K562 (cell line): Measurements from ENCODE around the gene SMG6. TPM values are rescaled to one million over a fixed set of nuclear protein-coding genes. Genes with fewer than 3 reads are reported as not detected.

Source experiments
- BACH1 ChIP-seq: fragments of 200-800 bp; sonication (Bioruptor generic); IDR thresholded peaks from 2 replicates; pipeline ENCODE4 v1.6.1; 2016; ENCODE audit warnings: missing genetic modification characterization, missing compliant biosample characterization
- CCNT2 ChIP-seq: IDR thresholded peaks from 2 replicates; pipeline ENCODE4 v1.6.1; 2011; ENCODE audit warnings: borderline replicate concordance, low read depth, mild to moderate bottlenecking, moderate library complexity, mixed read lengths, low read length; ENCODE audit not compliant: insufficient read length; ENCODE audit errors: extremely low read depth
- ESRRB ChIP-seq: fragments of 250-450 bp; sonication (Bioruptor Pico); IDR thresholded peaks from 2 replicates; pipeline ENCODE4 v1.5.0; 2020; ENCODE audit warnings: mild to moderate bottlenecking, moderate library complexity, borderline replicate concordance
- HDAC1 ChIP-seq, 2 experiments: fragments of 450-650 bp; IDR thresholded peaks; 2 replicates each; pipeline ENCODE4 v1.6.1; 2016 to 2017; ENCODE audit warnings: inconsistent platforms in 1 of 2, mild to moderate bottlenecking in 1 of 2, moderate library complexity in 1 of 2
- HINFP ChIP-seq: fragments of 450-650 bp; conservative IDR thresholded peaks from 2 replicates; pipeline ENCODE4 v1.6.1; 2016; ENCODE audit warnings: missing genetic modification characterization, low read depth, mild to moderate bottlenecking, control low read depth, missing compliant biosample characterization
- KLF10 ChIP-seq: fragments of 250-450 bp; sonication (Bioruptor Pico); IDR thresholded peaks from 2 replicates; pipeline ENCODE4 v1.6.1; 2021; ENCODE audit warnings: matching md5 sums
- MYNN ChIP-seq, 2 experiments: sonication (generic); formaldehyde crosslinking in 1 of 2; IDR thresholded peaks; 2 replicates each; pipeline versions ENCODE4 v1.5.0 to v1.6.1; 2016 to 2020; ENCODE audit warnings: antibody characterized with exemption in 1 of 2, missing genetic modification reagents in 1 of 2
- NCOR1 ChIP-seq: fragments of 450-650 bp; IDR thresholded peaks from 2 replicates; pipeline ENCODE4 v1.6.1; 2016; ENCODE audit warnings: mild to moderate bottlenecking, moderate library complexity
- NFIX ChIP-seq: fragments of 250-450 bp; sonication (Bioruptor Pico); IDR thresholded peaks from 2 replicates; pipeline ENCODE4 v1.4.0; 2020; ENCODE audit warnings: low read depth, mild to moderate bottlenecking, moderate library complexity
- PPARD ChIP-seq: fragments of 250-450 bp; sonication (Bioruptor Pico); IDR thresholded peaks from 2 replicates; pipeline ENCODE4 v1.8.0; 2022; ENCODE audit warnings: inconsistent platforms, mild to moderate bottlenecking, moderate library complexity
- SP1 ChIP-seq: sonication (generic); formaldehyde crosslinking; IDR thresholded peaks from 2 replicates; pipeline ENCODE4 v1.8.1; 2022; ENCODE audit warnings: mild to moderate bottlenecking, missing genetic modification reagents
- ZMIZ1 ChIP-seq, 2 experiments: fragments of 150-350 bp in 1 of 2; IDR thresholded peaks; 2 replicates each; pipeline ENCODE4 v1.6.1; 2012 to 2016; ENCODE audit warnings: low read depth in 2 of 2, low read length in 2 of 2, mild to moderate bottlenecking in 1 of 2, moderate library complexity in 1 of 2
- ZNF146 ChIP-seq: IDR thresholded peaks from one replicate; pipeline ENCODE4 v1.6.1; 2018; ENCODE audit warnings: missing compliant biosample characterization; ENCODE audit not compliant: unreplicated experiment
- ZNF3 ChIP-seq: fragments of 250-450 bp; sonication (Bioruptor Pico); IDR thresholded peaks from 2 replicates; pipeline ENCODE4 v1.5.0; 2021; ENCODE audit warnings: mild to moderate bottlenecking, moderate library complexity
- ZNF444 ChIP-seq: fragments of 250-450 bp; sonication (Bioruptor Pico); IDR thresholded peaks from 2 replicates; pipeline ENCODE4 v1.4.0; 2020; ENCODE audit warnings: mild to moderate bottlenecking, moderate library complexity
- ZNF445 ChIP-seq: fragments of 250-450 bp; sonication (Bioruptor Pico); IDR thresholded peaks from 2 replicates; pipeline ENCODE4 v1.4.0; 2020; ENCODE audit warnings: low read depth, mild to moderate bottlenecking, moderate library complexity
- ZNF77 ChIP-seq: fragments of 250-450 bp; sonication (Bioruptor Pico); IDR thresholded peaks from 2 replicates; pipeline ENCODE4 v1.5.0; 2020
- polyA plus RNA-seq, 8 experiments: library from polyadenylated mRNA; depleted of rRNA in 4 of 8; stranded (reverse) in 5 of 8; unstranded in 3 of 8; fragments of >200 nt; fragmentation: Nextera tagmentation in 2 of 8; fragmentation: Illumina TruSeq in 1 of 8; extraction: Ambion mirVana in 2 of 8; extraction: Trizol in 1 of 8; gene quantifications; 2 replicates each; pipeline versions ENCODE4 v1.2.1 to v1.2.3, GENCODE V29; 2011 to 2014; ENCODE audit warnings: inconsistent platforms in 1 of 8, missing spikeins in 1 of 8
- total RNA-seq, 7 experiments: library from RNA; depleted of rRNA in 6 of 7; stranded (reverse); fragments of >200 nt in 6 of 7; fragmentation: Illumina TruSeq in 2 of 7; extraction: Trizol in 2 of 7; gene quantifications; 2 replicates each; pipeline versions ENCODE4 v1.2.1 to v1.2.3, GENCODE V29; 2011 to 2021; ENCODE audit warnings: low replicate concordance in 1 of 7
- TF ChIP-seq, protein P1 (sequence below): fragments of 450-650 bp; formaldehyde crosslinking; IDR thresholded peaks from 2 replicates; pipeline ENCODE4 v1.4.0; 2020; ENCODE audit warnings: mild to moderate bottlenecking
- TF ChIP-seq, protein P2 (sequence below): sonication (generic); IDR thresholded peaks from 2 replicates; pipeline ENCODE4 v1.6.1; 2016
- TF ChIP-seq, protein P3 (sequence below): fragments of 450-650 bp; IDR thresholded peaks from 2 replicates; pipeline ENCODE4 v1.6.1; 2016; ENCODE audit warnings: low read depth, mild to moderate bottlenecking, moderate library complexity

SMG6 gene
- total and polyA plus RNA-seq, 9 of the 15 experiments (the other 6 are each of a cell fraction or from before 2014, with no cell fraction given) = 0.44 to 13.9 (median 6.0) TPM

- TF ChIP-seq ZNF444 (CRISPR knock-in tag) (no peak), NCOR1 (no peak), ESRRB (CRISPR knock-in tag) (no peak), KLF10 (no peak), ZNF146 (no peak), SP1 (peak; percentile 97), ZNF3 (no peak), ZMIZ1 (IDR thresholded peaks at IDR 0.05; ENCODE audit: low read depth in 2 of 2, low read length in 2 of 2) (peak; percentile 57 to 97; a peak in 2 of 4 replicates), MYNN (IDR thresholded peaks at IDR 0.05) (no peak), MYNN (CRISPR knock-in tag; IDR thresholded peaks at IDR 0.05) (no peak), HINFP (no peak), ZNF445 (CRISPR knock-in tag) (no peak), CCNT2 (peak; percentile 54), ZNF77 (no peak), HDAC1 (IDR thresholded peaks at IDR 0.05) (peak; percentile 63 to 100; a peak in 3 of 4 replicates), NFIX (CRISPR knock-in tag) (no peak), BACH1 (tag) (no peak), PPARD (CRISPR knock-in tag) (no peak)
- TF ChIP-seq, protein P1, sequence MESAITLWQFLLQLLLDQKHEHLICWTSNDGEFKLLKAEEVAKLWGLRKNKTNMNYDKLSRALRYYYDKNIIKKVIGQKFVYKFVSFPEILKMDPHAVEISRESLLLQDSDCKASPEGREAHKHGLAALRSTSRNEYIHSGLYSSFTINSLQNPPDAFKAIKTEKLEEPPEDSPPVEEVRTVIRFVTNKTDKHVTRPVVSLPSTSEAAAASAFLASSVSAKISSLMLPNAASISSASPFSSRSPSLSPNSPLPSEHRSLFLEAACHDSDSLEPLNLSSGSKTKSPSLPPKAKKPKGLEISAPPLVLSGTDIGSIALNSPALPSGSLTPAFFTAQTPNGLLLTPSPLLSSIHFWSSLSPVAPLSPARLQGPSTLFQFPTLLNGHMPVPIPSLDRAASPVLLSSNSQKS (CRISPR knock-in tag) = no peak
- TF ChIP-seq, protein P2, sequence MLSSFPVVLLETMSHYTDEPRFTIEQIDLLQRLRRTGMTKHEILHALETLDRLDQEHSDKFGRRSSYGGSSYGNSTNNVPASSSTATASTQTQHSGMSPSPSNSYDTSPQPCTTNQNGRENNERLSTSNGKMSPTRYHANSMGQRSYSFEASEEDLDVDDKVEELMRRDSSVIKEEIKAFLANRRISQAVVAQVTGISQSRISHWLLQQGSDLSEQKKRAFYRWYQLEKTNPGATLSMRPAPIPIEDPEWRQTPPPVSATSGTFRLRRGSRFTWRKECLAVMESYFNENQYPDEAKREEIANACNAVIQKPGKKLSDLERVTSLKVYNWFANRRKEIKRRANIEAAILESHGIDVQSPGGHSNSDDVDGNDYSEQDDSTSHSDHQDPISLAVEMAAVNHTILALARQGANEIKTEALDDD = no peak
- TF ChIP-seq, protein P3, sequence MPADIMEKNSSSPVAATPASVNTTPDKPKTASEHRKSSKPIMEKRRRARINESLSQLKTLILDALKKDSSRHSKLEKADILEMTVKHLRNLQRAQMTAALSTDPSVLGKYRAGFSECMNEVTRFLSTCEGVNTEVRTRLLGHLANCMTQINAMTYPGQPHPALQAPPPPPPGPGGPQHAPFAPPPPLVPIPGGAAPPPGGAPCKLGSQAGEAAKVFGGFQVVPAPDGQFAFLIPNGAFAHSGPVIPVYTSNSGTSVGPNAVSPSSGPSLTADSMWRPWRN = no peak
Observed at GRCh38 chr17:2029911-2030778, 273.4 kb downstream of the SMG6 start, which contains the start of gene DPH1 (continued).
